Transverse colon (tissue), 3 donors: ENCODE data around the gene TP73.
"Not testable (repeated sequence)": the region's sequence is repeated elsewhere in the genome, so short reads cannot be mapped to it uniquely, and the experiment has no call there.

Source experiments
- CTCF ChIP-seq, 5 experiments: fragments of 200-600 bp in 3 of 5; fragments of 450-650 bp in 2 of 5; sonication (generic) in 3 of 5; IDR thresholded peaks; 1 replicate in 2 of 5; 2 replicates in 3 of 5; pipeline ENCODE4 v1.5.1; 2016 to 2017; ENCODE audit warnings: antibody characterized with exemption in 5 of 5, inconsistent platforms in 3 of 5, mild to moderate bottlenecking in 2 of 5, moderate library complexity in 1 of 5
- POLR2A ChIP-seq: fragments of 450-650 bp; IDR thresholded peaks from one replicate; pipeline ENCODE4 v1.6.1; 2016; ENCODE audit warnings: antibody characterized with exemption, mild to moderate bottlenecking, moderate library complexity

- TF ChIP-seq CTCF (IDR thresholded peaks at IDR 0.05); POLR2A: not testable (repeated sequence)
Observed at GRCh38 chr1:3622102-3622501, 30.2 kb upstream of the TP73 start.
